HepG2 (cell line): ENCODE data around the gene ADAMTS14. TPM values are rescaled to one million over a fixed set of nuclear protein-coding genes. Genes with fewer than 3 reads are reported as not detected.

ENCODE experiments used
- ATAC-seq: fragments of 200-7000 bp; cut with Tn5 transposase; 3 replicates; pipeline ENCODE4 v1.9.1; 2020; ENCODE audit warnings: mild to moderate bottlenecking, moderate library complexity
- BruUV-seq: library from RNA; stranded (reverse); fragments of 400-500 nt; replicated peaks from 2 replicates; lab custom pipeline; 2021; lab: Mats Ljungman, UMichigan
- CTCF ChIA-PET: fragments of 300-600 bp; formaldehyde crosslinking; extraction: SDS; loops from one replicate; lab custom pipeline; 2021; ENCODE audit warnings: low total read pairs, inconsistent platforms, low intra/inter-chr PET ratio; lab: Yijun Ruan, JAX
- POLR2A ChIA-PET: fragments of 350-600 bp; sonication (Branson Sonifier 250); formaldehyde crosslinking; loops from one replicate; lab custom pipeline; 2020; ENCODE audit warnings: antibody characterized with exemption, inconsistent platforms; lab: Yijun Ruan, JAX
- DNase-seq: peaks from one replicate; pipeline ENCODE4 v3.0.0-alpha.2; 2015; ENCODE audit warnings: low spot score
- FAIRE-seq: peaks from 3 replicates; lab custom pipeline; 2011; peaks lifted over from hg19 to GRCh38; lab: Jason Lieb, UNC
- H2AFZ ChIP-seq: one replicate; pipeline ENCODE4 v1.6.1; 2011; ENCODE audit warnings: low read length, inconsistent platforms
- H3K27ac ChIP-seq: fragments of 300-600 bp; 3 replicates; pipeline ENCODE4 v1.8.0; 2011; ENCODE audit warnings: mixed run types, mild to moderate bottlenecking, mixed read lengths, low read length, inconsistent platforms; ENCODE audit not compliant: insufficient read depth; ENCODE audit errors: extremely low read length
- H3K27me3 ChIP-seq, 2 experiments: fragments of 200-600 bp in 1 of 2; 2 replicates in 1 of 2; 3 replicates in 1 of 2; pipeline versions ENCODE4 v1.6.0 to v1.8.0; 2011; ENCODE audit warnings: low read length in 2 of 2, mild to moderate bottlenecking in 2 of 2, moderate library complexity in 2 of 2, inconsistent platforms in 1 of 2; ENCODE audit not compliant: insufficient read depth in 2 of 2, control insufficient read depth in 1 of 2
- H3K36me3 ChIP-seq, 2 experiments: fragments of 200-600 bp in 1 of 2; replicated peaks in 1 of 2; 2 replicates in 1 of 2; 3 replicates in 1 of 2; pipeline versions ENCODE4 v1.5.1 to v1.8.0; 2011; ENCODE audit warnings: low read length in 2 of 2, inconsistent platforms in 1 of 2; ENCODE audit not compliant: insufficient read depth in 2 of 2, control insufficient read depth in 1 of 2
- H3K4me1 ChIP-seq: 2 replicates; pipeline ENCODE4 v1.5.1; 2012; ENCODE audit warnings: low read length, inconsistent platforms; ENCODE audit not compliant: insufficient read depth
- H3K4me2 ChIP-seq: 2 replicates; pipeline ENCODE4 v1.6.0; 2011; ENCODE audit warnings: low read depth, low read length, inconsistent platforms
- H3K4me3 ChIP-seq, 3 experiments: fragments of 200-600 bp in 1 of 3; sonication (generic), shearing (Covaris generic) in 1 of 3; replicated peaks in 1 of 3; 2 replicates each; pipeline ENCODE4 v1.5.1; 2011 to 2016; ENCODE audit warnings: low read length in 3 of 3, inconsistent platforms in 2 of 3, low read depth in 2 of 3, mild to moderate bottlenecking in 2 of 3, control low read depth in 1 of 3, mixed read lengths in 1 of 3; ENCODE audit not compliant: insufficient read depth in 1 of 3
- H3K79me2 ChIP-seq: one replicate; pipeline ENCODE4 v1.6.1; 2011; ENCODE audit warnings: low read length, inconsistent platforms; ENCODE audit not compliant: insufficient read depth
- H3K9ac ChIP-seq: 2 replicates; pipeline ENCODE4 v1.6.0; 2011; ENCODE audit warnings: mild to moderate bottlenecking, low read depth, low read length, inconsistent platforms; ENCODE audit not compliant: insufficient read depth
- H3K9me3 ChIP-seq: 2 replicates; pipeline ENCODE4 v1.5.1; 2012; ENCODE audit warnings: mild to moderate bottlenecking, low read length
- H4K20me1 ChIP-seq: 2 replicates; pipeline ENCODE4 v1.6.0; 2011; ENCODE audit warnings: inconsistent platforms, mild to moderate bottlenecking, low read length, moderate library complexity; ENCODE audit not compliant: insufficient read depth
- IKZF5 ChIP-seq: IDR thresholded peaks from 2 replicates; pipeline ENCODE4 v1.6.1; 2018; ENCODE audit warnings: missing genetic modification reagents, mild to moderate bottlenecking, missing compliant biosample characterization
- KAT8 ChIP-seq: IDR thresholded peaks from 2 replicates; pipeline ENCODE4 v1.6.1; 2016; ENCODE audit warnings: missing genetic modification reagents, missing compliant biosample characterization
- KDM5A ChIP-seq: fragments of 200-600 bp; sonication (generic); IDR thresholded peaks from 2 replicates; pipeline ENCODE4 v1.7.0; 2018; ENCODE audit warnings: antibody characterized with exemption, mild to moderate bottlenecking, low read length, borderline replicate concordance
- RBM22 ChIP-seq: fragments of 200-400 bp; formaldehyde crosslinking; optimal IDR thresholded peaks from 2 replicates; pipeline ENCODE3; 2017; ENCODE audit warnings: mild to moderate bottlenecking, low read length, moderate library complexity
- RFXAP ChIP-seq: sonication (generic); formaldehyde crosslinking; IDR thresholded peaks from 2 replicates; pipeline ENCODE4 v1.4.0; 2020; ENCODE audit warnings: missing genetic modification reagents, borderline replicate concordance
- SMAD3 ChIP-seq: sonication (generic); formaldehyde crosslinking; IDR thresholded peaks from 2 replicates; pipeline ENCODE4 v1.4.0; 2020; ENCODE audit warnings: missing genetic modification reagents
- SPEN ChIP-seq: sonication (generic); formaldehyde crosslinking; IDR thresholded peaks from 2 replicates; pipeline ENCODE4 v1.5.1; 2020; ENCODE audit warnings: low read depth, mild to moderate bottlenecking, missing genetic modification reagents
- SRSF9 ChIP-seq: fragments of 200-400 bp; formaldehyde crosslinking; IDR thresholded peaks from 2 replicates; pipeline ENCODE4 v1.6.1; 2018; ENCODE audit warnings: borderline replicate concordance, mild to moderate bottlenecking, low read depth, low read length; ENCODE audit not compliant: insufficient read depth, poor library complexity, severe bottlenecking
- TOPORS ChIP-seq: sonication (generic); formaldehyde crosslinking; IDR thresholded peaks from 2 replicates; pipeline ENCODE4 v1.8.0; 2023; ENCODE audit warnings: mild to moderate bottlenecking, missing genetic modification reagents
- ZBTB14 ChIP-seq: sonication (generic); formaldehyde crosslinking; IDR thresholded peaks from 2 replicates; pipeline ENCODE4 v1.4.0; 2020; ENCODE audit warnings: missing genetic modification reagents
- ZNF12 ChIP-seq: sonication (generic); formaldehyde crosslinking; IDR thresholded peaks from 2 replicates; pipeline ENCODE4 v1.5.0; 2020; ENCODE audit warnings: missing genetic modification reagents
- ZNF414 ChIP-seq: sonication (generic); formaldehyde crosslinking; IDR thresholded peaks from 2 replicates; pipeline ENCODE4 v1.5.0; 2020; ENCODE audit warnings: missing genetic modification reagents
- ZNF605 ChIP-seq: sonication (generic); formaldehyde crosslinking; IDR thresholded peaks from 2 replicates; pipeline ENCODE4 v1.8.0; 2022; ENCODE audit warnings: mild to moderate bottlenecking, missing genetic modification reagents
- ZNF629 ChIP-seq: sonication (generic); formaldehyde crosslinking; conservative IDR thresholded peaks from 2 replicates; pipeline ENCODE4 v1.5.0; 2020; ENCODE audit warnings: missing genetic modification reagents
- ZNF777 ChIP-seq: sonication (generic); formaldehyde crosslinking; IDR thresholded peaks from 2 replicates; pipeline ENCODE4 v1.4.0; 2020; ENCODE audit warnings: missing genetic modification reagents
- ZSCAN29 ChIP-seq: sonication (generic); formaldehyde crosslinking; conservative IDR thresholded peaks from 2 replicates; pipeline ENCODE4 v1.4.0; 2020; ENCODE audit warnings: mild to moderate bottlenecking, missing genetic modification reagents
- WGBS: methylation state at CpG from one replicate; pipeline ENCODE4 v1.1.6; 2017; ENCODE audit warnings: low lambda C conversion rate; 5-methylcytosine and 5-hydroxymethylcytosine counted together
- in situ Hi-C: cut with HindIII; loops from 2 replicates; pipeline ENCODE4 v1.10.0; 2017; ENCODE audit warnings: low pct_unique_long_range_greater_than_20kb; ENCODE audit not compliant: extremely low pct_ligation_motif_present
- intact Hi-C: fragments of 100-400 bp; cut with micrococcal nuclease; formaldehyde crosslinking; loops from one replicate; pipeline ENCODE4 v1.10.0; 2022; ENCODE audit not compliant: unreplicated experiment
- polyA plus RNA-seq, 8 experiments: library from polyadenylated mRNA; depleted of rRNA in 3 of 8; stranded (reverse) in 7 of 8; unstranded in 1 of 8; fragments of >200 nt; fragmentation: Illumina TruSeq in 4 of 8; extraction: Trizol in 4 of 8; gene quantifications; 2 replicates each; pipeline versions ENCODE4 v1.2.1 to v1.2.3, GENCODE V29; 2011 to 2016; ENCODE audit warnings: low read depth in 4 of 8, missing spikeins in 1 of 8, mixed read lengths in 1 of 8; ENCODE audit not compliant: insufficient read depth in 1 of 8
- total RNA-seq, 5 experiments: library from RNA; depleted of rRNA; stranded (reverse); fragments of >200 nt; fragmentation: Illumina TruSeq; extraction: Trizol; gene quantifications; 2 replicates each; pipeline ENCODE4 v1.2.3, GENCODE V29; 2016; ENCODE audit warnings: low read depth in 1 of 5

ADAMTS14 gene
- total and polyA plus RNA-seq, 2 of the 13 experiments (the other 11 are each of a cell fraction or from before 2014, with no cell fraction given): 0.04 to 0.07 TPM

GRCh38 chr10:70748801-70749573 lies 76.7 kb downstream of the ADAMTS14 start:
- Histone ChIP-seq H3K36me3 (no peaks in the 10 kb centered on the region), H4K20me1 (no peaks in the 10 kb centered on the region), H3K27ac (no peak overlapping the region), H3K27me3 (peaks cover 1 to 4% of the 10 kb centered on the region in 2 experiments; a peak in 2 of 5 replicates), H2AFZ (no peak overlapping the region), H3K9ac (no peak overlapping the region), H3K4me1 (no peaks in the 10 kb centered on the region), H3K9me3 (no peaks in the 10 kb centered on the region)
- DNase-seq: no peak
- in situ Hi-C loops (no loop called here), intact Hi-C loops (no loop called here)
- WGBS: 70% methylated on average over 8 of the region's 10 CpGs
- BruUV-seq: no TSS peak
- POLR2A ChIA-PET: no interaction called here
- TF ChIP-seq ZNF629 (peak; percentile 32; the same call in 1 of the 2 replicates), ZNF777 (no peak)
- TF ChIP-seq, all 625 proteins: peak for 1
- Histone ChIP-seq H3K79me2 (no peaks in the 10 kb centered on the region), H3K4me3 (no peak overlapping the region), H3K4me2 (no peak overlapping the region)
- no peak for ATAC-seq
- no peak for FAIRE-seq
- CTCF ChIA-PET: interaction anchor here (0.5 kb wide), 1 partner anchor 1198 kb away, joined by 4 read pairs; no protein-coding TSS in a partner anchor

GRCh38 chr10:70749756-70750155 lies 77.5 kb downstream of the ADAMTS14 start:
- POLR2A ChIA-PET: no interaction called here
- H3K9me3 ChIP-seq: no peaks in the 10 kb centered on the region
- intact Hi-C loops (no loop called here), in situ Hi-C loops (no loop called here)
- no peaks in the 10 kb centered on the region for H4K20me1 ChIP-seq
- DNase-seq (no peak), ATAC-seq (no peak), FAIRE-seq (no peak)
- H3K9ac ChIP-seq: no peak overlapping the region
- no peaks in the 10 kb centered on the region for H3K4me1 ChIP-seq
- peaks cover 1 to 4% of the 10 kb centered on the region in 2 experiments; a peak in 2 of 5 replicates for H3K27me3 ChIP-seq
- no peaks in the 10 kb centered on the region for H3K36me3 ChIP-seq
- H2AFZ ChIP-seq: no peak overlapping the region
- CTCF ChIA-PET: no interaction called here
- H3K4me2 ChIP-seq: no peak overlapping the region
- no TSS peak for BruUV-seq
- no peak overlapping the region for H3K4me3 ChIP-seq
- WGBS: 74% methylated on average over 7 of the region's 10 CpGs
- no peak overlapping the region for H3K27ac ChIP-seq
- H3K79me2 ChIP-seq: no peaks in the 10 kb centered on the region
- TF ChIP-seq KAT8 (no peak), RBM22 (no peak), ZNF12 (CRISPR knock-in tag) (no peak), RFXAP (CRISPR knock-in tag) (no peak), ZSCAN29 (CRISPR knock-in tag) (no peak), ZNF605 (no peak), TOPORS (CRISPR knock-in tag) (no peak), SMAD3 (CRISPR knock-in tag) (no peak), ZNF414 (CRISPR knock-in tag) (no peak), IKZF5 (no peak), ZBTB14 (CRISPR knock-in tag) (no peak), SPEN (CRISPR knock-in tag) (no peak), KDM5A (no peak), SRSF9 (no peak)
